K562 (cell line): ENCODE results near the gene ANKRD65. TPM values are rescaled to one million over a fixed set of nuclear protein-coding genes. Genes with fewer than 3 reads are reported as not detected.

Experiments
- SAP30 ChIP-seq: fragments of 200-600 bp; sonication (generic); IDR thresholded peaks from 2 replicates; pipeline ENCODE4 v1.6.1; 2012; ENCODE audit warnings: borderline replicate concordance, low read depth, mild to moderate bottlenecking, moderate library complexity, low read length, control low read depth, inconsistent platforms; ENCODE audit not compliant: insufficient read depth, poor library complexity, severe bottlenecking
- ZNF175 ChIP-seq: fragments of 200-800 bp; sonication (Bioruptor generic); IDR thresholded peaks from 2 replicates; pipeline ENCODE4 v1.6.1; 2016; ENCODE audit warnings: low read depth, mild to moderate bottlenecking, missing genetic modification characterization, missing compliant biosample characterization
- ZNF668 ChIP-seq: fragments of 250-450 bp; sonication (Bioruptor Pico); IDR thresholded peaks from 2 replicates; pipeline ENCODE4 v1.8.0; 2022; ENCODE audit warnings: mild to moderate bottlenecking, inconsistent platforms
- polyA plus RNA-seq, 8 experiments: library from polyadenylated mRNA; depleted of rRNA in 4 of 8; stranded (reverse) in 5 of 8; unstranded in 3 of 8; fragments of >200 nt; fragmentation: Nextera tagmentation in 2 of 8; fragmentation: Illumina TruSeq in 1 of 8; extraction: Ambion mirVana in 2 of 8; extraction: Trizol in 1 of 8; gene quantifications; 2 replicates each; pipeline versions ENCODE4 v1.2.1 to v1.2.3, GENCODE V29; 2011 to 2014; ENCODE audit warnings: inconsistent platforms in 1 of 8, missing spikeins in 1 of 8
- total RNA-seq, 7 experiments: library from RNA; depleted of rRNA in 6 of 7; stranded (reverse); fragments of >200 nt in 6 of 7; fragmentation: Illumina TruSeq in 2 of 7; extraction: Trizol in 2 of 7; gene quantifications; 2 replicates each; pipeline versions ENCODE4 v1.2.1 to v1.2.3, GENCODE V29; 2011 to 2021; ENCODE audit warnings: low replicate concordance in 1 of 7
- TF ChIP-seq, protein P1 (sequence below): fragments of 250-450 bp; sonication (Bioruptor Pico); IDR thresholded peaks from 2 replicates; pipeline ENCODE4 v1.4.0; 2020
- TF ChIP-seq, protein P2 (sequence below): fragments of 450-650 bp; conservative IDR thresholded peaks from 2 replicates; pipeline ENCODE4 v1.6.1; 2016; ENCODE audit warnings: missing genetic modification characterization, low read depth, mild to moderate bottlenecking, missing compliant biosample characterization, moderate library complexity
- TF ChIP-seq, protein P3 (sequence below): fragments of 250-450 bp; sonication (Bioruptor Pico); IDR thresholded peaks from 2 replicates; pipeline ENCODE4 v1.8.0; 2022; ENCODE audit warnings: moderate library complexity, mild to moderate bottlenecking, inconsistent platforms

Gene ANKRD65
- total and polyA plus RNA-seq, 9 of the 15 experiments (the other 6 are each of a cell fraction or from before 2014, with no cell fraction given) = not detected

DNA sequence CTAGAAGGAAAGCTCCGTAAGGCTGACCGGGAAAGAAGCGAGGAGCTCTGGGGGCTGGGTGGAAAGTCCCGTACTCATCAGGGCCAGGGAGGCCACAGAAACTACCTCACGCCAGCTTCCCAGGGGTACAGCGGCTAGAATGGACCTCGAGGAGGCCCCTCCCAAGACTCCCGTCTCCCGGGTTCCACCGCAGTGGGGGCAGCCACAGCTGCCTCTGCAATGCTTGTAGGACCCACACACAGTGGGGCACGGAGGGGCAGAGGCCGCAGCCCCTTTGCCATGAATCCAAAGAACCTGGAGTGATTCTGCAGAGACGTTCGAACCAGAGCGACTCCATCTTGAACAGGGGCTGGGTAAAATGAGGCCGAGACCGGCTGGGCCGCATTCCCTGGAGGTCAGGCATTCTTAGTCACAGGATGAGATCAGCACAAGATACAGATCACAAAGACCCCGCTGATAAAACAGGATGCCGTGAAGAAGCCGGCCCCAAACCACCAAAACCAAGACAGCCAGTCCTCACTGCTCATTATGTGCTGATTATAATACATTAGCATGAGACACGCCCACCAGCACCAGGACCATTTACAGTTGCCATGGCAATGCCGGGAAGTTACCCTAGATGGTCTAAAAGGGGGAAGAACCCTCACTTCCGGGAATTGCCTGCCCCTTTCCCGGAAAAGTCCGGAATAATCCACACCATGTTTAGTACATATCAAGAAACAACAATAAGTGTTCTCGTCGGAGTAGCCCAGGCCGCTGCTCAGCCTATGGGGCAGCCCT lies 1.6 kb upstream of the ANKRD65 start (continued):
- TF ChIP-seq, protein P1, sequence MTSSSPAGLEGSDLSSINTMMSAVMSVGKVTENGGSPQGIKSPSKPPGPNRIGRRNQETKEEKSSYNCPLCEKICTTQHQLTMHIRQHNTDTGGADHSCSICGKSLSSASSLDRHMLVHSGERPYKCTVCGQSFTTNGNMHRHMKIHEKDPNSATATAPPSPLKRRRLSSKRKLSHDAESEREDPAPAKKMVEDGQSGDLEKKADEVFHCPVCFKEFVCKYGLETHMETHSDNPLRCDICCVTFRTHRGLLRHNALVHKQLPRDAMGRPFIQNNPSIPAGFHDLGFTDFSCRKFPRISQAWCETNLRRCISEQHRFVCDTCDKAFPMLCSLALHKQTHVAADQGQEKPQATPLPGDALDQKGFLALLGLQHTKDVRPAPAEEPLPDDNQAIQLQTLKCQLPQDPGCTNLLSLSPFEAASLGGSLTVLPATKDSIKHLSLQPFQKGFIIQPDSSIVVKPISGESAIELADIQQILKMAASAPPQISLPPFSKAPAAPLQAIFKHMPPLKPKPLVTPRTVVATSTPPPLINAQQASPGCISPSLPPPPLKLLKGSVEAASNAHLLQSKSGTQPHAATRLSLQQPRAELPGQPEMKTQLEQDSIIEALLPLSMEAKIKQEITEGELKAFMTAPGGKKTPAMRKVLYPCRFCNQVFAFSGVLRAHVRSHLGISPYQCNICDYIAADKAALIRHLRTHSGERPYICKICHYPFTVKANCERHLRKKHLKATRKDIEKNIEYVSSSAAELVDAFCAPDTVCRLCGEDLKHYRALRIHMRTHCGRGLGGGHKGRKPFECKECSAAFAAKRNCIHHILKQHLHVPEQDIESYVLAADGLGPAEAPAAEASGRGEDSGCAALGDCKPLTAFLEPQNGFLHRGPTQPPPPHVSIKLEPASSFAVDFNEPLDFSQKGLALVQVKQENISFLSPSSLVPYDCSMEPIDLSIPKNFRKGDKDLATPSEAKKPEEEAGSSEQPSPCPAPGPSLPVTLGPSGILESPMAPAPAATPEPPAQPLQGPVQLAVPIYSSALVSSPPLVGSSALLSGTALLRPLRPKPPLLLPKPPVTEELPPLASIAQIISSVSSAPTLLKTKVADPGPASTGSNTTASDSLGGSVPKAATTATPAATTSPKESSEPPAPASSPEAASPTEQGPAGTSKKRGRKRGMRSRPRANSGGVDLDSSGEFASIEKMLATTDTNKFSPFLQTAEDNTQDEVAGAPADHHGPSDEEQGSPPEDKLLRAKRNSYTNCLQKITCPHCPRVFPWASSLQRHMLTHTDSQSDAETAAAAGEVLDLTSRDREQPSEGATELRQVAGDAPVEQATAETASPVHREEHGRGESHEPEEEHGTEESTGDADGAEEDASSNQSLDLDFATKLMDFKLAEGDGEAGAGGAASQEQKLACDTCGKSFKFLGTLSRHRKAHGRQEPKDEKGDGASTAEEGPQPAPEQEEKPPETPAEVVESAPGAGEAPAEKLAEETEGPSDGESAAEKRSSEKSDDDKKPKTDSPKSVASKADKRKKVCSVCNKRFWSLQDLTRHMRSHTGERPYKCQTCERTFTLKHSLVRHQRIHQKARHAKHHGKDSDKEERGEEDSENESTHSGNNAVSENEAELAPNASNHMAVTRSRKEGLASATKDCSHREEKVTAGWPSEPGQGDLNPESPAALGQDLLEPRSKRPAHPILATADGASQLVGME (CRISPR knock-in tag) = peak; percentile 63; the same call in 1 of the 2 replicates
- TF ChIP-seq, protein P2, sequence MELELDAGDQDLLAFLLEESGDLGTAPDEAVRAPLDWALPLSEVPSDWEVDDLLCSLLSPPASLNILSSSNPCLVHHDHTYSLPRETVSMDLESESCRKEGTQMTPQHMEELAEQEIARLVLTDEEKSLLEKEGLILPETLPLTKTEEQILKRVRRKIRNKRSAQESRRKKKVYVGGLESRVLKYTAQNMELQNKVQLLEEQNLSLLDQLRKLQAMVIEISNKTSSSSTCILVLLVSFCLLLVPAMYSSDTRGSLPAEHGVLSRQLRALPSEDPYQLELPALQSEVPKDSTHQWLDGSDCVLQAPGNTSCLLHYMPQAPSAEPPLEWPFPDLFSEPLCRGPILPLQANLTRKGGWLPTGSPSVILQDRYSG (tag) = peak; percentile 94
- TF ChIP-seq ZNF668 (CRISPR knock-in tag) (peak; percentile 49; the same call in 1 of the 2 replicates), ZNF175 (peak; percentile 89), SAP30 (no peak)
- TF ChIP-seq, protein P3, sequence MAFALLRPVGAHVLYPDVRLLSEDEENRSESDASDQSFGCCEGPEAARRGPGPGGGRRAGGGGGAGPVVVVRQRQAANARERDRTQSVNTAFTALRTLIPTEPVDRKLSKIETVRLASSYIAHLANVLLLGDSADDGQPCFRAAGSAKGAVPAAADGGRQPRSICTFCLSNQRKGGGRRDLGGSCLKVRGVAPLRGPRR = 0 out of 2 replicates have a peak, but pooled peaks have one; percentile 74
